Panc1 (cell line): ENCODE data around the gene FBXL16. TPM values are rescaled to one million over a fixed set of nuclear protein-coding genes. Genes with fewer than 3 reads are reported as not detected.

Experiments
- ATAC-seq: fragments of 200-7000 bp; cut with Tn5 transposase; 2 replicates; pipeline ENCODE4 v1.9.1; 2020; ENCODE audit warnings: mild to moderate bottlenecking, moderate library complexity
- BruUV-seq: library from RNA; stranded (reverse); fragments of 400-500 nt; replicated peaks from 2 replicates; lab custom pipeline; 2021; lab: Mats Ljungman, UMichigan
- CTCF ChIA-PET: fragments of 300-600 bp; sonication (Branson Sonifier 250); formaldehyde crosslinking; loops from one replicate; lab custom pipeline; 2022; ENCODE audit warnings: antibody characterized with exemption; lab: Charles Lee
- POLR2A ChIA-PET: fragments of 300-600 bp; sonication (Branson Sonifier 250); formaldehyde crosslinking; loops from one replicate; lab custom pipeline; 2022; ENCODE audit warnings: antibody characterized with exemption; lab: Charles Lee
- DNase-seq: peaks from one replicate; pipeline ENCODE4 v3.0.0-alpha.2; 2010; ENCODE audit warnings: low read depth, low spot score
- H3K27ac ChIP-seq: 2 replicates; pipeline ENCODE4 v1.5.1; 2011; ENCODE audit warnings: mild to moderate bottlenecking, low read length, inconsistent platforms
- H3K27me3 ChIP-seq: fragments of 200-500 bp; sonication (Bioruptor generic); 2 replicates; pipeline ENCODE4 v1.6.0; 2014; ENCODE audit warnings: low read length, inconsistent platforms; ENCODE audit not compliant: control insufficient read depth, insufficient read depth
- H3K36me3 ChIP-seq: fragments of 200-500 bp; sonication (Bioruptor generic); 2 replicates; pipeline ENCODE4 v1.5.1; 2014; ENCODE audit warnings: inconsistent platforms, mild to moderate bottlenecking, low read length, moderate library complexity; ENCODE audit not compliant: control insufficient read depth, insufficient read depth
- H3K4me1 ChIP-seq: 2 replicates; pipeline ENCODE4 v1.5.1; 2011; ENCODE audit warnings: inconsistent platforms, mild to moderate bottlenecking, low read length, moderate library complexity; ENCODE audit not compliant: control insufficient read depth, insufficient read depth
- H3K4me3 ChIP-seq, 2 experiments: 2 replicates each; pipeline ENCODE4 v1.5.1; 2011 to 2012; ENCODE audit warnings: low read depth in 2 of 2, low read length in 2 of 2, mild to moderate bottlenecking in 2 of 2, inconsistent platforms in 1 of 2, moderate library complexity in 1 of 2
- H3K9me3 ChIP-seq: fragments of 200-500 bp; sonication (Bioruptor generic); 2 replicates; pipeline ENCODE4 v1.5.1; 2014; ENCODE audit warnings: low read depth, mild to moderate bottlenecking, inconsistent platforms, low read length, moderate library complexity; ENCODE audit not compliant: control insufficient read depth, insufficient read depth
- POLR2AphosphoS5 ChIP-seq: IDR thresholded peaks from 2 replicates; pipeline ENCODE4 v1.6.1; 2012; ENCODE audit warnings: mild to moderate bottlenecking, low read depth, low read length, moderate library complexity
- REST ChIP-seq, 2 experiments: IDR thresholded peaks; 2 replicates each; pipeline ENCODE4 v1.6.1; 2011 to 2012; ENCODE audit warnings: low read depth in 2 of 2, control low read depth in 1 of 2, low read length in 1 of 2, mild to moderate bottlenecking in 1 of 2, moderate library complexity in 1 of 2; ENCODE audit not compliant: insufficient read depth in 1 of 2
- SIN3A ChIP-seq: IDR thresholded peaks from 2 replicates; pipeline ENCODE4 v1.6.1; 2012; ENCODE audit warnings: low read depth, mild to moderate bottlenecking, low read length, moderate library complexity, borderline replicate concordance; ENCODE audit not compliant: insufficient read depth
- TCF7L2 ChIP-seq: IDR thresholded peaks from 2 replicates; pipeline ENCODE4 v1.6.1; 2011; ENCODE audit warnings: mild to moderate bottlenecking, low read depth, low read length, inconsistent platforms
- in situ Hi-C: cut with HindIII; loops from 2 replicates; pipeline ENCODE4 v1.10.0; 2016; ENCODE audit warnings: low sequenced_read_pairs, low pct_unique_long_range_greater_than_20kb
- intact Hi-C: fragments of 100-400 bp; cut with micrococcal nuclease; formaldehyde crosslinking; loops from one replicate; pipeline ENCODE4 v1.10.0; 2022; ENCODE audit not compliant: unreplicated experiment
- total RNA-seq: library from RNA; stranded (reverse); gene quantifications from one replicate; pipeline ENCODE4 v1.2.1, GENCODE V29; 2021; ENCODE audit not compliant: unreplicated experiment
- TF ChIP-seq, protein P1 (sequence below): fragments of 450-650 bp; IDR thresholded peaks from 2 replicates; pipeline ENCODE4 v1.5.1; 2017; ENCODE audit warnings: mild to moderate bottlenecking

The FBXL16 gene
- total RNA-seq, 1 experiment from 2014 or later = 28.0 TPM

DNA sequence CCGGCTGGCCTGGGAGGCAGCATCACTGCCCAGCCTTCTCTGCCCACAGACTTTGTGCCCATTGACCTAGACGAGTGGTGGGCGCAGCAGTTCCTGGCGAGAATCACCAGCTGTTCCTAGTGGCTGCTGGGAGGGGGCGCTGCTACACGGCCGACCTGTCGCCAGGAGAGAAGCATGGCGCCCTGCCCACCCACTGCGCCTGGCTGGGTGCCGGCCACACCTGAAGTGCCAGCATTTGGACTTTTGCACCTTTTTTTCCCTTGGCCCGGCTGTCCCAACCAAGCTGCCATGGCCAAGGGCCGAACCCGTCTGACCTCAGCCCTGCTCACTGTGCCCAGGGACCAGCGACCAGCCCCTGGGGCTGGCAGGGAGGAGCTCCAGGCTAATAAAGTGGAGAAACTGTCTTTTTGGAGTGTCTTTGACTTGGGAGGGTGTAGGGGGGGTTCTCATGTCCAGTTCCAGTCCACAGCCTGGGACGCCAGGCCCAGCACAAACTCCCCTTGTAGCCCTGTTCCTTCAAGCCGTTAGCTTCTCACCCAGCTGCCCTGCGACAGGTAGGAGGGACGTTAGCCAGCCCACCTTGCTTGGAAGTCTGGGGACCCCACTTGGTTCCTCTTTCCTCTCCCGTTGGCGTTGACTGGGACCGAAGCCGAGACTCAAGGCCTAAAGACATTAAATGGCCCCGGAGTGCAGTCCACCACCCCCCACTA is 57.4 kb downstream of the FBXL16 start:
- in situ Hi-C loops (no loop called here), intact Hi-C loops (no loop called here)
- TF ChIP-seq, protein P1, sequence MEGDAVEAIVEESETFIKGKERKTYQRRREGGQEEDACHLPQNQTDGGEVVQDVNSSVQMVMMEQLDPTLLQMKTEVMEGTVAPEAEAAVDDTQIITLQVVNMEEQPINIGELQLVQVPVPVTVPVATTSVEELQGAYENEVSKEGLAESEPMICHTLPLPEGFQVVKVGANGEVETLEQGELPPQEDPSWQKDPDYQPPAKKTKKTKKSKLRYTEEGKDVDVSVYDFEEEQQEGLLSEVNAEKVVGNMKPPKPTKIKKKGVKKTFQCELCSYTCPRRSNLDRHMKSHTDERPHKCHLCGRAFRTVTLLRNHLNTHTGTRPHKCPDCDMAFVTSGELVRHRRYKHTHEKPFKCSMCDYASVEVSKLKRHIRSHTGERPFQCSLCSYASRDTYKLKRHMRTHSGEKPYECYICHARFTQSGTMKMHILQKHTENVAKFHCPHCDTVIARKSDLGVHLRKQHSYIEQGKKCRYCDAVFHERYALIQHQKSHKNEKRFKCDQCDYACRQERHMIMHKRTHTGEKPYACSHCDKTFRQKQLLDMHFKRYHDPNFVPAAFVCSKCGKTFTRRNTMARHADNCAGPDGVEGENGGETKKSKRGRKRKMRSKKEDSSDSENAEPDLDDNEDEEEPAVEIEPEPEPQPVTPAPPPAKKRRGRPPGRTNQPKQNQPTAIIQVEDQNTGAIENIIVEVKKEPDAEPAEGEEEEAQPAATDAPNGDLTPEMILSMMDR = peak; percentile 84; the same call in 1 of the 2 replicates
- TF ChIP-seq TCF7L2 = no peak
- no peak for DNase-seq
- peak; percentile 7; the same call in 1 of the 2 replicates for ATAC-seq
- ChIA-PET POLR2A (interaction anchor here (0.6 kb wide), 1 partner anchor 244 kb away, joined by 3 read pairs; no protein-coding TSS in a partner anchor), CTCF (no interaction called here)
- Histone ChIP-seq H3K27ac (peak overlapping the region; percentile 78), H3K9me3 (no peaks in the 10 kb centered on the region), H3K27me3 (no peaks in the 10 kb centered on the region), H3K4me3 (peak overlapping the region; percentile 56), H3K36me3 (no peaks in the 10 kb centered on the region), H3K4me1 (peaks cover 42% of the 10 kb centered on the region)
- TSS peak; percentile 23 for BruUV-seq

- H3K27ac ChIP-seq = peak overlapping the region; percentile 49
- no peak overlapping the region for H3K4me3 ChIP-seq
- no TSS peak for BruUV-seq
Measured at GRCh38 chr16:647173-647902, 58.3 kb downstream of the FBXL16 start.

More at GRCh38 chr16:647173-647902, 58.3 kb downstream of the FBXL16 start:
- Histone ChIP-seq H3K27me3 (no peaks in the 10 kb centered on the region), H3K4me1 (peaks cover 47% of the 10 kb centered on the region), H3K36me3 (no peaks in the 10 kb centered on the region), H3K9me3 (no peaks in the 10 kb centered on the region)
- intact Hi-C loops (no loop called here), in situ Hi-C loops (no loop called here)
- ChIA-PET POLR2A (no interaction called here), CTCF (no interaction called here)
- no peak for TF ChIP-seq POLR2AphosphoS5
- TF ChIP-seq, protein P1 = no peak
- TF ChIP-seq TCF7L2 = no peak
- TF ChIP-seq SIN3A = no peak
- TF ChIP-seq REST (IDR thresholded peaks at IDR 0.05; ENCODE audit: insufficient read depth in 1 of 2, low read depth in 2 of 2, low read length in 1 of 2) = no peak
- no peak for DNase-seq
- no peak for ATAC-seq
